Activated CD4-positive, alpha-beta T cell treated with anti-CD3 and anti-CD28 coated beads, Interleukin-2, Interleukin-6, amounts not matched to agents 100 ng/mL and 50 ng/mL, durations not matched to agents 16 hours and 8 hours (primary cell): ENCODE results near the gene NOL4L.

Experiments used
- DNase-seq: peaks from one replicate; pipeline ENCODE4 v3.0.0-alpha.2; 2020

NOL4L gene

GRCh38 chr20:32452776-32453466 is 132.2 kb downstream of the NOL4L start:
- DNase-seq: no peak

GRCh38 chr20:32451682-32452461 is 133.3 kb downstream of the NOL4L start:
- DNase-seq: no peak

- no peak for DNase-seq
These were observed 133.8 kb downstream of the NOL4L start for GRCh38 chr20:32451340-32451681.

- DNase-seq: no peak
These were observed 134.6 kb downstream of the NOL4L start for GRCh38 chr20:32450484-32451061.

- DNase-seq: no peak
These were observed 135.2 kb downstream of the NOL4L start for GRCh38 chr20:32449890-32450401.

GRCh38 chr20:32449057-32449889 is 135.9 kb downstream of the NOL4L start:
- no peak for DNase-seq

GRCh38 chr20:32448306-32449056 is 136.7 kb downstream of the NOL4L start:
- DNase-seq: no peak

- DNase-seq: no peak
These were observed 137.8 kb downstream of the NOL4L start for GRCh38 chr20:32447136-32448027.

- no peak for DNase-seq
These were observed 138.6 kb downstream of the NOL4L start for GRCh38 chr20:32446301-32447100.

GRCh38 chr20:32445539-32446273 is 139.4 kb downstream of the NOL4L start:
- no peak for DNase-seq

GRCh38 chr20:32444474-32445220 is 140.5 kb downstream of the NOL4L start:
- no peak for DNase-seq

GRCh38 chr20:32443386-32443974 is 141.7 kb downstream of the NOL4L start:
- no peak for DNase-seq

GRCh38 chr20:32442630-32443373 is 142.3 kb downstream of the NOL4L start:
- no peak for DNase-seq

- no peak for DNase-seq
These were observed 143.5 kb downstream of the NOL4L start for GRCh38 chr20:32441638-32442037.

- no peak for DNase-seq
These were observed 144.4 kb downstream of the NOL4L start for GRCh38 chr20:32440758-32441078.

GRCh38 chr20:32440069-32440757 is 144.9 kb downstream of the NOL4L start:
- DNase-seq: no peak
